GDM1 (cell line): ENCODE measurements around the gene SHANK1.

Experiments
- DNase-seq: peaks from one replicate; lab custom pipeline; 2025; lab: John Stamatoyannopoulos, UW

Gene SHANK1

GRCh38 chr19:50711805-50712204, 7.8 kb downstream of the SHANK1 start:
- no peak for DNase-seq

- DNase-seq, result no peak
Measured at GRCh38 chr19:50711196-50711595, 8.4 kb downstream of the SHANK1 start.

GRCh38 chr19:50710612-50711011, 9.0 kb downstream of the SHANK1 start:
- DNase-seq, result no peak

- no peak for DNase-seq
Measured at GRCh38 chr19:50710094-50710493, 9.5 kb downstream of the SHANK1 start.

- no peak for DNase-seq
Measured at GRCh38 chr19:50708179-50708879, 11.3 kb downstream of the SHANK1 start.

GRCh38 chr19:50706387-50706786, 13.2 kb downstream of the SHANK1 start:
- DNase-seq, result no peak

GRCh38 chr19:50705422-50706019, 14.1 kb downstream of the SHANK1 start:
- peak; percentile 41 for DNase-seq

- no peak for DNase-seq
Measured at GRCh38 chr19:50703915-50704796, 15.4 kb downstream of the SHANK1 start.

- peak; percentile 58 for DNase-seq
Measured at GRCh38 chr19:50702871-50703829, 16.5 kb downstream of the SHANK1 start.

- DNase-seq, result no peak
Measured at GRCh38 chr19:50702158-50702870, 17.3 kb downstream of the SHANK1 start.

GRCh38 chr19:50701367-50701985, 18.1 kb downstream of the SHANK1 start:
- DNase-seq, result no peak

- DNase-seq, result no peak
Measured at GRCh38 chr19:50697414-50698124, 22.0 kb downstream of the SHANK1 start.

- no peak for DNase-seq
Measured at GRCh38 chr19:50696094-50696483, 23.5 kb downstream of the SHANK1 start.

- no peak for DNase-seq
Measured at GRCh38 chr19:50695251-50696093, 24.1 kb downstream of the SHANK1 start.

- DNase-seq, result no peak
Measured at GRCh38 chr19:50694815-50695145, 24.8 kb downstream of the SHANK1 start.

- DNase-seq, result no peak
Measured at GRCh38 chr19:50693064-50693975, 26.3 kb downstream of the SHANK1 start.

GRCh38 chr19:50690439-50690838, 29.2 kb downstream of the SHANK1 start:
- no peak for DNase-seq

GRCh38 chr19:50688766-50689165, 30.8 kb downstream of the SHANK1 start:
- no peak for DNase-seq
